ENCODE results near the gene EIF4E3. TPM values are rescaled to one million over a fixed set of nuclear protein-coding genes. Genes with fewer than 3 reads are reported as not detected.

EIF4E3 gene
- total RNA-seq, 1 donor: 0.43 TPM

- no peak for TF ChIP-seq CTCF (IDR thresholded peaks at IDR 0.05; ENCODE audit: insufficient read depth, low read depth, low read length)
These were observed 71.8 kb downstream of the EIF4E3 start for GRCh38 chr3:71653414-71653807.

GRCh38 chr3:71652781-71653413 lies 72.3 kb downstream of the EIF4E3 start:
- no peak overlapping the region for H3K4me3 ChIP-seq (ENCODE audit: low read depth, low read length)
- peak; percentile 56 for TF ChIP-seq CTCF (IDR thresholded peaks at IDR 0.05; ENCODE audit: insufficient read depth, low read depth, low read length)
- DNase-seq (ENCODE audit: low read depth): peak; percentile 56

More at GRCh38 chr3:71653414-71653807, 71.8 kb downstream of the EIF4E3 start:
- DNase-seq (ENCODE audit: low read depth): no peak
- H3K4me3 ChIP-seq (ENCODE audit: low read depth, low read length): no peak overlapping the region

- no peak overlapping the region for H3K4me3 ChIP-seq (ENCODE audit: low read depth, low read length)
- DNase-seq (ENCODE audit: low read depth): no peak
- no peak for TF ChIP-seq CTCF (IDR thresholded peaks at IDR 0.05; ENCODE audit: insufficient read depth, low read depth, low read length)
These were observed 73.6 kb downstream of the EIF4E3 start for GRCh38 chr3:71651625-71652024.

GRCh38 chr3:71650372-71650771 lies 74.8 kb downstream of the EIF4E3 start:
- no peak for TF ChIP-seq CTCF (IDR thresholded peaks at IDR 0.05; ENCODE audit: insufficient read depth, low read depth, low read length)
- H3K4me3 ChIP-seq (ENCODE audit: low read depth, low read length): no peak overlapping the region
- DNase-seq (ENCODE audit: low read depth): no peak

GRCh38 chr3:71649757-71650156 lies 75.4 kb downstream of the EIF4E3 start:
- DNase-seq (ENCODE audit: low read depth): no peak
- H3K4me3 ChIP-seq (ENCODE audit: low read depth, low read length): no peak overlapping the region
- TF ChIP-seq CTCF (IDR thresholded peaks at IDR 0.05; ENCODE audit: insufficient read depth, low read depth, low read length): no peak

GRCh38 chr3:71647751-71648150 lies 77.5 kb downstream of the EIF4E3 start:
- DNase-seq (ENCODE audit: low read depth): no peak
- no peak for TF ChIP-seq CTCF (IDR thresholded peaks at IDR 0.05; ENCODE audit: insufficient read depth, low read depth, low read length)
- H3K4me3 ChIP-seq (ENCODE audit: low read depth, low read length): no peak overlapping the region

GRCh38 chr3:71646971-71647370 lies 78.2 kb downstream of the EIF4E3 start:
- TF ChIP-seq CTCF (IDR thresholded peaks at IDR 0.05; ENCODE audit: insufficient read depth, low read depth, low read length): no peak
- DNase-seq (ENCODE audit: low read depth): no peak
- H3K4me3 ChIP-seq (ENCODE audit: low read depth, low read length): no peak overlapping the region
